Colonic mucosa (tissue), 4 donors: ENCODE data around the gene TEX35. TPM values are rescaled to one million over a fixed set of nuclear protein-coding genes. Genes with fewer than 3 reads are reported as not detected.

Experiments used
- DNase-seq: peaks from one replicate; pipeline ENCODE4 v3.0.0-alpha.2; 2020
- H3K27ac ChIP-seq: fragments of 200-600 bp; one replicate; pipeline ENCODE4 v1.8.0; 2021
- H3K27me3 ChIP-seq: fragments of 200-600 bp; one replicate; pipeline ENCODE4 v1.8.0; 2021
- H3K36me3 ChIP-seq: fragments of 200-600 bp; one replicate; pipeline ENCODE4 v1.8.0; 2021
- H3K4me1 ChIP-seq: fragments of 200-600 bp; one replicate; pipeline ENCODE4 v1.8.0; 2021; ENCODE audit warnings: mild to moderate bottlenecking
- H3K4me3 ChIP-seq: fragments of 200-600 bp; one replicate; pipeline ENCODE4 v1.8.0; 2021
- H3K9ac ChIP-seq, 2 donors: one replicate each; pipeline ENCODE4 v1.7.0; 2013; ENCODE audit warnings: control low read depth in 2 of 2, low read depth in 2 of 2, low read length in 2 of 2
- H3K9me3 ChIP-seq: fragments of 200-600 bp; one replicate; pipeline ENCODE4 v1.8.0; 2021
- CTCF ChIP-seq: fragments of 200-600 bp; IDR thresholded peaks from one replicate; pipeline ENCODE4 v1.8.0; 2022; ENCODE audit warnings: antibody characterized with exemption, mild to moderate bottlenecking
- intact Hi-C: fragments of 100-400 bp; cut with DNase I; formaldehyde crosslinking; loops from one replicate; pipeline ENCODE4 v1.14.1; 2022
- total RNA-seq, 2 donors: library from RNA; stranded (reverse); fragmentation: NEBNext Ultra II Directional in 1 of 2; extraction: Animal tissue kit (Norgen Biotek cat#: 25700) in 1 of 2; gene quantifications; one replicate each; pipeline ENCODE4 v1.2.1, GENCODE V29; 2021
- donor health status: healthy.
- donor health status: DM: no; HTN: no; CAD: no.
- donor health status: DM: no; HTN: no; CAD: no.

Gene TEX35
- total RNA-seq, 2 donors from 2014 or later, result not detected

- Histone ChIP-seq H3K4me1 (no peaks in the 10 kb centered on the region), H3K27ac (no peak overlapping the region), H3K4me3 (no peak overlapping the region), H3K27me3 (no peaks in the 10 kb centered on the region), H3K9me3 (no peaks in the 10 kb centered on the region), H3K9ac (no peak overlapping the region), H3K36me3 (no peaks in the 10 kb centered on the region)
- TF ChIP-seq CTCF, result no peak
- DNase-seq, result no peak
- intact Hi-C loops, result no loop called here
Observed at GRCh38 chr1:178494569-178494971, 18.3 kb upstream of the TEX35 start.

- Histone ChIP-seq H3K4me3 (no peak overlapping the region), H3K9ac (no peak overlapping the region), H3K9me3 (no peaks in the 10 kb centered on the region), H3K36me3 (no peaks in the 10 kb centered on the region), H3K27ac (no peak overlapping the region), H3K4me1 (no peaks in the 10 kb centered on the region), H3K27me3 (no peaks in the 10 kb centered on the region)
- no peak for TF ChIP-seq CTCF
- no peak for DNase-seq
- intact Hi-C loops, result no loop called here
Observed at GRCh38 chr1:178495158-178495557, 17.8 kb upstream of the TEX35 start.

- Histone ChIP-seq H3K4me1 (no peaks in the 10 kb centered on the region), H3K27ac (no peak overlapping the region), H3K9ac (no peak overlapping the region), H3K27me3 (no peaks in the 10 kb centered on the region), H3K36me3 (no peaks in the 10 kb centered on the region), H3K4me3 (no peak overlapping the region), H3K9me3 (no peaks in the 10 kb centered on the region)
- intact Hi-C loops, result no loop called here
- no peak for DNase-seq
- TF ChIP-seq CTCF, result no peak
Observed at GRCh38 chr1:178495741-178496409, 17.0 kb upstream of the TEX35 start.

- Histone ChIP-seq H3K27ac (no peak within 1 kb of the TSS), H3K9ac (no peak within 1 kb of the TSS), H3K9me3 (no peaks in the 10 kb centered on the region), H3K4me1 (no peaks in the 10 kb centered on the region), H3K4me3 (no peak within 1 kb of the TSS), H3K36me3 (no peaks in the 10 kb centered on the region), H3K27me3 (no peaks in the 10 kb centered on the region)
- intact Hi-C loops, result no loop called here
- TF ChIP-seq CTCF, result no peak
- no peak for DNase-seq
Observed at GRCh38 chr1:178496410-178497135, 16.3 kb upstream of the TEX35 start, which contains the start of gene CLEC20A. Gene CLEC20A, minus strand, starts transcription at chr1:178496964. Its CDS starts 25 bp downstream, at chr1:178496939.

- Histone ChIP-seq H3K36me3 (no peaks in the 10 kb centered on the region), H3K27ac (no peak overlapping the region), H3K9ac (no peak overlapping the region), H3K9me3 (no peaks in the 10 kb centered on the region), H3K4me1 (no peaks in the 10 kb centered on the region), H3K4me3 (no peak overlapping the region), H3K27me3 (no peaks in the 10 kb centered on the region)
- DNase-seq, result no peak
- intact Hi-C loops, result no loop called here
- no peak for TF ChIP-seq CTCF
Observed at GRCh38 chr1:178497903-178498478, 14.9 kb upstream of the TEX35 start.
